OCI-LY1 (cell line): ENCODE measurements around the gene CARMIL1.

ENCODE experiments used
- H2AFZ ChIP-seq: fragments of 200-600 bp; sonication (generic), shearing (Covaris generic); 2 replicates; pipeline ENCODE4 v1.6.0; 2014; ENCODE audit warnings: antibody characterized with exemption, mild to moderate bottlenecking, low read length
- H3F3A ChIP-seq: fragments of 200-600 bp; sonication (generic), shearing (Covaris generic); 2 replicates; pipeline ENCODE4 v1.6.0; 2014; ENCODE audit warnings: mild to moderate bottlenecking, antibody characterized with exemption, low read length, moderate library complexity; ENCODE audit not compliant: insufficient read depth
- H3K27ac ChIP-seq: fragments of 200-600 bp; sonication (generic); 2 replicates; pipeline ENCODE4 v1.5.1; 2014; ENCODE audit warnings: low read length, mixed run types, mild to moderate bottlenecking, low read depth; ENCODE audit not compliant: poor library complexity, severe bottlenecking
- H3K27me3 ChIP-seq: fragments of 200-600 bp; sonication (generic); 2 replicates; pipeline ENCODE4 v1.6.0; 2014; ENCODE audit warnings: antibody characterized with exemption, mild to moderate bottlenecking, low read length, moderate library complexity; ENCODE audit not compliant: insufficient read depth
- H3K36me3 ChIP-seq: fragments of 200-600 bp; sonication (generic); 2 replicates; pipeline ENCODE4 v1.6.1; 2014; ENCODE audit warnings: mild to moderate bottlenecking, antibody characterized with exemption, low read length, moderate library complexity, mixed read lengths; ENCODE audit not compliant: insufficient read depth
- H3K4me1 ChIP-seq: fragments of 200-600 bp; sonication (generic); 2 replicates; pipeline ENCODE4 v1.5.1; 2014; ENCODE audit warnings: mild to moderate bottlenecking, low read length, moderate library complexity; ENCODE audit not compliant: insufficient read depth, severe bottlenecking
- H3K4me2 ChIP-seq: fragments of 200-600 bp; sonication (generic), shearing (Covaris generic); 2 replicates; pipeline ENCODE4 v1.6.1; 2014; ENCODE audit warnings: low read length
- H3K4me3 ChIP-seq: fragments of 200-600 bp; sonication (generic); 2 replicates; pipeline ENCODE4 v1.5.1; 2014; ENCODE audit warnings: low read length, low read depth, mild to moderate bottlenecking, mixed read lengths; ENCODE audit not compliant: poor library complexity, severe bottlenecking
- H3K79me2 ChIP-seq: fragments of 200-600 bp; shearing (Covaris generic); 2 replicates; pipeline ENCODE4 v1.6.1; 2016; ENCODE audit warnings: mixed run types, low read length, mixed read lengths; ENCODE audit not compliant: insufficient read depth
- H3K9ac ChIP-seq: fragments of 200-600 bp; sonication (generic), shearing (Covaris generic); 2 replicates; pipeline ENCODE4 v1.6.1; 2014; ENCODE audit warnings: mild to moderate bottlenecking, low read length, mixed read lengths
- H3K9me2 ChIP-seq: fragments of 200-600 bp; sonication (generic), shearing (Covaris generic); 2 replicates; pipeline ENCODE4 v1.6.1; 2014; ENCODE audit warnings: low read depth, mild to moderate bottlenecking, low read length, mixed read lengths
- H3K9me3 ChIP-seq: fragments of 200-600 bp; shearing (Covaris generic); 2 replicates; pipeline ENCODE4 v1.6.1; 2014; ENCODE audit warnings: low read length, mixed read lengths
- H4K20me1 ChIP-seq: fragments of 200-600 bp; sonication (generic), shearing (Covaris generic); 2 replicates; pipeline ENCODE4 v1.6.0; 2016; ENCODE audit warnings: mild to moderate bottlenecking, low read length; ENCODE audit not compliant: insufficient read depth
- CTCF ChIP-seq: fragments of 200-600 bp; sonication (generic), shearing (Covaris generic); IDR thresholded peaks from 2 replicates; pipeline ENCODE4 v1.5.1; 2017; ENCODE audit warnings: mild to moderate bottlenecking, antibody characterized with exemption, low read length, moderate library complexity, mixed read lengths
- EZH2 ChIP-seq: fragments of 200-600 bp; sonication (generic), shearing (Covaris generic); IDR thresholded peaks from 2 replicates; pipeline ENCODE4 v1.8.0; 2017; ENCODE audit warnings: borderline replicate concordance, mixed run types, mild to moderate bottlenecking, antibody characterized with exemption, low read length, moderate library complexity, mixed read lengths

Gene CARMIL1

GRCh38 chr6:25407431-25407830 lies 128.3 kb downstream of the CARMIL1 start:
- no peaks in the 10 kb centered on the region for H3K27me3 ChIP-seq
- no peaks in the 10 kb centered on the region for H4K20me1 ChIP-seq
- TF ChIP-seq CTCF (no peak), EZH2 (no peak)
- H3K79me2 ChIP-seq: peaks cover 14% of the 10 kb centered on the region
- H2AFZ ChIP-seq: no peak overlapping the region
- H3K27ac ChIP-seq: peak overlapping the region; percentile 99
- peaks cover 8% of the 10 kb centered on the region for H3F3A ChIP-seq
- H3K36me3 ChIP-seq: no peaks in the 10 kb centered on the region
- no peaks in the 10 kb centered on the region for H3K9me2 ChIP-seq
- H3K9me3 ChIP-seq: no peaks in the 10 kb centered on the region
- H3K9ac ChIP-seq: peak overlapping the region; percentile 5; the same call in 1 of the 2 replicates
- peaks cover 100% of the 10 kb centered on the region for H3K4me1 ChIP-seq
- peak overlapping the region; percentile 2 for H3K4me3 ChIP-seq
- peak overlapping the region; percentile 44 for H3K4me2 ChIP-seq

GRCh38 chr6:25410102-25410501 lies 130.9 kb downstream of the CARMIL1 start:
- peaks cover 20% of the 10 kb centered on the region for H3K79me2 ChIP-seq
- TF ChIP-seq EZH2 (no peak), CTCF (no peak)
- no peaks in the 10 kb centered on the region for H3K9me2 ChIP-seq
- peak overlapping the region; percentile 99 for H3K27ac ChIP-seq
- peaks cover 100% of the 10 kb centered on the region for H3K4me1 ChIP-seq
- peak overlapping the region; percentile 4; the same call in 1 of the 2 replicates for H3K9ac ChIP-seq
- peak overlapping the region; percentile 65 for H3K4me2 ChIP-seq
- no peaks in the 10 kb centered on the region for H4K20me1 ChIP-seq
- no peaks in the 10 kb centered on the region for H3K27me3 ChIP-seq
- H3K36me3 ChIP-seq: no peaks in the 10 kb centered on the region
- peak overlapping the region; percentile 24 for H3K4me3 ChIP-seq
- peaks cover 6% of the 10 kb centered on the region for H3F3A ChIP-seq
- no peaks in the 10 kb centered on the region for H3K9me3 ChIP-seq
- H2AFZ ChIP-seq: no peak overlapping the region

- Histone ChIP-seq H3K4me3 (peak overlapping the region; percentile 43), H3F3A (no peaks in the 10 kb centered on the region), H3K9me2 (no peaks in the 10 kb centered on the region), H3K4me1 (peaks cover 99% of the 10 kb centered on the region), H4K20me1 (no peaks in the 10 kb centered on the region), H3K9me3 (no peaks in the 10 kb centered on the region), H3K4me2 (peak overlapping the region; percentile 70), H2AFZ (no peak overlapping the region), H3K27me3 (no peaks in the 10 kb centered on the region), H3K36me3 (no peaks in the 10 kb centered on the region), H3K9ac (peak overlapping the region; percentile 32; the same call in 1 of the 2 replicates), H3K27ac (peak overlapping the region; percentile 99), H3K79me2 (peaks cover 24% of the 10 kb centered on the region)
- no peak for TF ChIP-seq CTCF
- TF ChIP-seq EZH2: no peak
These were observed 132.3 kb downstream of the CARMIL1 start for GRCh38 chr6:25411316-25411950.
